ENCODE measurements around the gene PMFBP1.

- TF ChIP-seq, protein P1, sequence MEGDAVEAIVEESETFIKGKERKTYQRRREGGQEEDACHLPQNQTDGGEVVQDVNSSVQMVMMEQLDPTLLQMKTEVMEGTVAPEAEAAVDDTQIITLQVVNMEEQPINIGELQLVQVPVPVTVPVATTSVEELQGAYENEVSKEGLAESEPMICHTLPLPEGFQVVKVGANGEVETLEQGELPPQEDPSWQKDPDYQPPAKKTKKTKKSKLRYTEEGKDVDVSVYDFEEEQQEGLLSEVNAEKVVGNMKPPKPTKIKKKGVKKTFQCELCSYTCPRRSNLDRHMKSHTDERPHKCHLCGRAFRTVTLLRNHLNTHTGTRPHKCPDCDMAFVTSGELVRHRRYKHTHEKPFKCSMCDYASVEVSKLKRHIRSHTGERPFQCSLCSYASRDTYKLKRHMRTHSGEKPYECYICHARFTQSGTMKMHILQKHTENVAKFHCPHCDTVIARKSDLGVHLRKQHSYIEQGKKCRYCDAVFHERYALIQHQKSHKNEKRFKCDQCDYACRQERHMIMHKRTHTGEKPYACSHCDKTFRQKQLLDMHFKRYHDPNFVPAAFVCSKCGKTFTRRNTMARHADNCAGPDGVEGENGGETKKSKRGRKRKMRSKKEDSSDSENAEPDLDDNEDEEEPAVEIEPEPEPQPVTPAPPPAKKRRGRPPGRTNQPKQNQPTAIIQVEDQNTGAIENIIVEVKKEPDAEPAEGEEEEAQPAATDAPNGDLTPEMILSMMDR (IDR thresholded peaks at IDR 0.05): no peak
- no peak for TF ChIP-seq EZH2 (IDR thresholded peaks at IDR 0.05; ENCODE audit: borderline replicate concordance, insufficient read depth, low read depth, low read length, poor library complexity, severe bottlenecking)
These were observed 32.0 kb downstream of the PMFBP1 start for GRCh38 chr16:72139908-72140307.
